Endothelial cell (in vitro differentiated cells): ENCODE measurements around the gene PLCG2. TPM values are rescaled to one million over a fixed set of nuclear protein-coding genes. Genes with fewer than 3 reads are reported as not detected.

Experiments
- DNase-seq: peaks from one replicate; pipeline ENCODE4 v3.0.0; 2021; ENCODE audit warnings: low spot score
- H3K27ac Mint-ChIP-seq: one replicate; pipeline ENCODE4 v1.8.0; 2021; ENCODE audit warnings: mixed read lengths, inconsistent platforms; ENCODE audit not compliant: unreplicated experiment
- H3K27me3 Mint-ChIP-seq: one replicate; pipeline ENCODE4 v1.8.0; 2021; ENCODE audit warnings: mild to moderate bottlenecking, moderate library complexity, mixed read lengths, inconsistent platforms; ENCODE audit not compliant: unreplicated experiment
- H3K36me3 Mint-ChIP-seq: one replicate; pipeline ENCODE4 v1.8.0; 2021; ENCODE audit warnings: mild to moderate bottlenecking, low read depth, mixed read lengths, inconsistent platforms; ENCODE audit not compliant: unreplicated experiment
- H3K4me1 Mint-ChIP-seq: one replicate; pipeline ENCODE4 v1.8.0; 2021; ENCODE audit warnings: mild to moderate bottlenecking, mixed read lengths, inconsistent platforms; ENCODE audit not compliant: unreplicated experiment
- H3K4me3 Mint-ChIP-seq: one replicate; pipeline ENCODE4 v1.8.0; 2021; ENCODE audit warnings: mild to moderate bottlenecking, mixed read lengths, inconsistent platforms; ENCODE audit not compliant: unreplicated experiment
- H3K9me3 Mint-ChIP-seq: one replicate; pipeline ENCODE4 v1.8.0; 2021; ENCODE audit warnings: mixed read lengths, inconsistent platforms; ENCODE audit not compliant: unreplicated experiment
- total RNA-seq: library from RNA; stranded (reverse); fragmentation: NEBNext Ultra II Directional; extraction: Animal tissue kit (Norgen Biotek cat#: 25700); gene quantifications from one replicate; pipeline ENCODE4 v1.2.1, GENCODE V29; 2021; ENCODE audit not compliant: unreplicated experiment
- TF ChIP-seq, protein P1 (sequence below): fragments of 200-600 bp; sonication (generic); IDR thresholded peaks from one replicate; pipeline ENCODE4 v1.5.0; 2021; ENCODE audit warnings: antibody characterized with exemption; ENCODE audit not compliant: unreplicated experiment

The PLCG2 gene
- total RNA-seq, 1 donor from 2014 or later: 103 TPM

DNA sequence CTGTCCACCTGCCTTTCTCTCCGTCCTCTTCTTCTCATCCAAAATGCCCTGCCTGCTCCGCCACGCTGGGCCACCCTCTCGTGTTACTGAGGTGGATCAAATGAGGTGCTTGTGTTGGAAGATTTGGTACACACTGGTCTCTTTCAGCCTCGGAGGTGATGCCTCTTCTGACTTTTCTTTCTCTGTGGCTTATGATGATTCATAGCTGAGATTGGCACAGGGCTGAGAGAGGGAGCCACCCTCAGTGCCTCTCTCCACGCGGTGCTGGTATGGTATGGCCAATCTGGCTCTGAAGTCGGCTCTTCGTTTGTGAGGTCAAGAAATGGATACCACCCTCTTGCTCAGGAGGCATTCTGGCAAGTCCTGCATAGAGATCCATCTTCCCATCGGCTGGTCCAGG lies 82.4 kb downstream of the PLCG2 start:
- Mint-ChIP-seq H3K4me1 (peaks cover 14% of the 10 kb centered on the region), H3K27ac (no peak overlapping the region), H3K36me3 (peaks cover 22% of the 10 kb centered on the region), H3K9me3 (peaks cover 3% of the 10 kb centered on the region), H3K27me3 (peaks cover 5% of the 10 kb centered on the region), H3K4me3 (no peak overlapping the region)
- no peak for DNase-seq
- TF ChIP-seq, protein P1, sequence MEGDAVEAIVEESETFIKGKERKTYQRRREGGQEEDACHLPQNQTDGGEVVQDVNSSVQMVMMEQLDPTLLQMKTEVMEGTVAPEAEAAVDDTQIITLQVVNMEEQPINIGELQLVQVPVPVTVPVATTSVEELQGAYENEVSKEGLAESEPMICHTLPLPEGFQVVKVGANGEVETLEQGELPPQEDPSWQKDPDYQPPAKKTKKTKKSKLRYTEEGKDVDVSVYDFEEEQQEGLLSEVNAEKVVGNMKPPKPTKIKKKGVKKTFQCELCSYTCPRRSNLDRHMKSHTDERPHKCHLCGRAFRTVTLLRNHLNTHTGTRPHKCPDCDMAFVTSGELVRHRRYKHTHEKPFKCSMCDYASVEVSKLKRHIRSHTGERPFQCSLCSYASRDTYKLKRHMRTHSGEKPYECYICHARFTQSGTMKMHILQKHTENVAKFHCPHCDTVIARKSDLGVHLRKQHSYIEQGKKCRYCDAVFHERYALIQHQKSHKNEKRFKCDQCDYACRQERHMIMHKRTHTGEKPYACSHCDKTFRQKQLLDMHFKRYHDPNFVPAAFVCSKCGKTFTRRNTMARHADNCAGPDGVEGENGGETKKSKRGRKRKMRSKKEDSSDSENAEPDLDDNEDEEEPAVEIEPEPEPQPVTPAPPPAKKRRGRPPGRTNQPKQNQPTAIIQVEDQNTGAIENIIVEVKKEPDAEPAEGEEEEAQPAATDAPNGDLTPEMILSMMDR: no peak

DNA sequence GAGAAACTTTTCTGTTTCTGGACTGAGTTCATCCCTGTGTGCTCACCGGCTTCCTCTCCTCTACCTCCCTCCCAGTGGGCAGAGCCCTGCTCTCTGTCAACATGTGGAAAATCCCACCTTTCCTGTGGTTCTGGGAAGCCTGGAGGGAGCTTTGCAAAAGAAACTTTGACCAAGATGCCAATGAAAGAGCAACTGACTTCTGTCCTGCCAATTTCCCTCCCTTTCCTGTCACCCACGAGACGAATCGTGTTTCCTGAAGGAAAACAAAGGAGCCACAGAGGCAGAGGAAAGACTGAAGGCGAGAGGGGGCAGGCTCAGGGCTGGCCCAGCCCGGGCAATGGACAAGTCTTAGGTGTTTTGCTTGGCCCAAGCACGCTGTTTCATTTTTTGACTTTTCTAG lies 82.8 kb downstream of the PLCG2 start:
- Mint-ChIP-seq H3K9me3 (no peaks in the 10 kb centered on the region), H3K27me3 (peaks cover 6% of the 10 kb centered on the region), H3K4me1 (peaks cover 14% of the 10 kb centered on the region), H3K36me3 (peaks cover 18% of the 10 kb centered on the region), H3K4me3 (no peak overlapping the region), H3K27ac (no peak overlapping the region)
- DNase-seq: no peak
- TF ChIP-seq, protein P1: no peak

DNA sequence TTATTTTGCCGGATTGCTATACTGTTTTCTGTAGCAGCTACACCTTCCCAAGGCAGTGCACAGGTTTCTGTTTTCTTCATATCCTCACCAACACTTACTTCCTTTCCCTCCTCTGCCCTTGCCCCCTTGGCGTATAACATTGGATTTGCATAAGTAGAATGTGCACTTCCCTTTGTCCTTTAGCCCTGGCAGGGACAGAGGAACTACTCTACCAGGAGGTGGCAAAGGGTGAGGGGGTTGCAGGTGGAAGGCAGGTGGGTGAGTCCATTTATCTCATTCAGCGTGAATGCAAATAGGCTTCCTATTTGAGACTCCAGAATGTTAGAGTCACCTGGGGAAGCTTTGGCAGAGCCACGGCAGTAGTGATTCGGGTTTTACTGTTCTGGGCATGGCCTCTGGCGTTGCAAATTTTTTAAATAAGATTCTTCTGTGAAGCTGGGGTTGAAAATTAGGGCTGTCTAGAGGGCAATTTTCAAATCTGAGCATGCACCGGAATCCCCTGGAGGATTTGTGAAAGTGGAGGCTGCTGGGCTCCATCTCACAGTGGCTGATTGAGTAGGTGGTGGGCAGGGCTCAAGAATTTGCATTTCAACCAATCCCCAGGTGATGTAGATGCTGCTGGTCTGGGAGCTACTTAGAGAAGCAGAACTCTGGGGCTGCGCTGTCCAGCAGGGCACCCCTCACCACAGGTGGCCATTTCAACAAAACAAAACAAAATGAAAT lies 84.7 kb downstream of the PLCG2 start:
- no peak for DNase-seq
- no peaks in the 10 kb centered on the region for H3K9me3 Mint-ChIP-seq
- H3K4me1 Mint-ChIP-seq: peaks cover 14% of the 10 kb centered on the region
- H3K27me3 Mint-ChIP-seq: peaks cover 10% of the 10 kb centered on the region
- no peak overlapping the region for H3K4me3 Mint-ChIP-seq
- H3K27ac Mint-ChIP-seq: no peak overlapping the region
- peaks cover 16% of the 10 kb centered on the region for H3K36me3 Mint-ChIP-seq
- TF ChIP-seq, protein P1: no peak

DNA sequence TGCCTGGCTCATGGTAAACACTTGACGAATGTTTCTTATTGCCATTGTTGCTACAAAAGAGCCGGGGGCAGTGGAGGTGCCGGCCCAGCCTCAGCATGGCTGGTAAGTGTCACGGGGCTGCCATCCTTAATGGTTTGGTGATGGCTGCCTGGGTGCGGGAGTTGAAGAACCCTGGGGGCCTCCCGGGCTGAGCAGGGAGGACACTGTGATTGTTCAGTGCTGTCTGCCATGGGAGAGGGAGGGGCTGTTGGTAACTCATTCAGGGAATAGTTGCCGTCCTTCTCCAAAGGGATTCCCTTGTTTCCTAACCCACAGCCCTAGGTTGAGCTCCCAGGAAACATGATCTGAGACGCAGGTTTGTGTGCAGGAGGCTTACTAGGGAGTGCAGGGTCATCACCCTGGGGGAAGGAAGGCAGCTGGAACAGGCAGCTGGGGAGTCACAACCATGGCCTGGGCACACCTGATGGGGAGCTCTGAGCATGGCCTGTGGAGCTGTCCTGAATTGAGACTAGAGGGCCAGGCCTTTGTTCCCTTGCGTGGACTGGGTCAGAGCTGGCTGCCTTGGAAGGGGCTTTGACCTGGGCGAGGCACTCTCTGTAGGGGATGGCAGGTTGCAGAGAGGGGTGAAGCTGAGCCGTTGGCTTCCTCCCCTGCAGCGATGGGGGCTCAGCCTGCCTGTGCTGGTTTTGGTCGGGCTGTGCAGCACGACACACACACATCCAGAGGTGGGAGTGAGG lies 85.7 kb downstream of the PLCG2 start:
- Mint-ChIP-seq H3K27ac (no peak overlapping the region), H3K9me3 (no peaks in the 10 kb centered on the region), H3K4me3 (no peak overlapping the region), H3K36me3 (peaks cover 18% of the 10 kb centered on the region), H3K27me3 (peaks cover 10% of the 10 kb centered on the region), H3K4me1 (peaks cover 14% of the 10 kb centered on the region)
- TF ChIP-seq, protein P1: no peak
- no peak for DNase-seq
